GM12891 (cell line): ENCODE data around the gene TLE6.

Source experiments
- PAX5 ChIP-seq: IDR thresholded peaks from 2 replicates; pipeline ENCODE4 v1.6.1; 2011; ENCODE audit warnings: low read length, moderate library complexity, mild to moderate bottlenecking; ENCODE audit not compliant: insufficient read depth, severe bottlenecking
- POLR2A ChIP-seq: IDR thresholded peaks from 2 replicates; pipeline ENCODE4 v1.6.1; 2011; ENCODE audit warnings: low read depth, low read length, control low read depth
- POLR2AphosphoS5 ChIP-seq: IDR thresholded peaks from 2 replicates; pipeline ENCODE4 v1.6.1; 2011; ENCODE audit warnings: low read depth, low read length, control low read depth
- POU2F2 ChIP-seq: IDR thresholded peaks from 2 replicates; pipeline ENCODE4 v1.6.1; 2011; ENCODE audit warnings: low read depth, mild to moderate bottlenecking, control low read depth, low read length, moderate library complexity
- SPI1 ChIP-seq: IDR thresholded peaks from 2 replicates; pipeline ENCODE4 v1.6.1; 2011; ENCODE audit warnings: low read depth, low read length, control low read depth
- TAF1 ChIP-seq: IDR thresholded peaks from 2 replicates; pipeline ENCODE4 v1.6.1; 2011; ENCODE audit warnings: low read depth, low read length, control low read depth

GRCh38 chr19:3010871-3011270 is 33.5 kb downstream of the TLE6 start:
- no peak for TF ChIP-seq POLR2AphosphoS5
- no peak for TF ChIP-seq PAX5
- no peak for TF ChIP-seq TAF1
- no peak for TF ChIP-seq POLR2A
- no peak for TF ChIP-seq SPI1
- no peak for TF ChIP-seq POU2F2
